Left lobe of liver (tissue), 1 donor: ENCODE measurements around the gene ZCCHC10. TPM values are rescaled to one million over a fixed set of nuclear protein-coding genes. Genes with fewer than 3 reads are reported as not detected.

Experiments used
- total RNA-seq: library from RNA; stranded (reverse); gene quantifications from one replicate; pipeline ENCODE4 v1.2.1, GENCODE V29; 2021
- donor health status: DM: no; HTN: yes; CAD: no.

Gene ZCCHC10
- total RNA-seq, 1 donor from 2014 or later = 8.3 TPM

Other genes starting within 250 kb of the ZCCHC10 start
- 12.2 TPM for gene SEPTIN8, start 249.3 kb downstream of the ZCCHC10 start, total RNA-seq
- 1.7 TPM for gene SOWAHA, start 213.2 kb downstream of the ZCCHC10 start, total RNA-seq
- 41.3 TPM for gene SHROOM1, start 195.9 kb downstream of the ZCCHC10 start, total RNA-seq
- gene GDF9, start 160.1 kb downstream of the ZCCHC10 start, total RNA-seq = 0.15 TPM
- gene UQCRQ, start 159.9 kb downstream of the ZCCHC10 start, total RNA-seq = 727 TPM
- gene LEAP2, start 152.9 kb downstream of the ZCCHC10 start, total RNA-seq = 168 TPM
- 17.4 TPM for gene AFF4, start 62.9 kb downstream of the ZCCHC10 start, total RNA-seq
- 30.8 TPM for gene HSPA4, start 25.5 kb upstream of the ZCCHC10 start, total RNA-seq